Measurements from ENCODE around the gene FRMD1.
A peak's percentile ranks its signal among the peaks of the same experiment; 100 is the strongest.

The FRMD1 gene

DNA sequence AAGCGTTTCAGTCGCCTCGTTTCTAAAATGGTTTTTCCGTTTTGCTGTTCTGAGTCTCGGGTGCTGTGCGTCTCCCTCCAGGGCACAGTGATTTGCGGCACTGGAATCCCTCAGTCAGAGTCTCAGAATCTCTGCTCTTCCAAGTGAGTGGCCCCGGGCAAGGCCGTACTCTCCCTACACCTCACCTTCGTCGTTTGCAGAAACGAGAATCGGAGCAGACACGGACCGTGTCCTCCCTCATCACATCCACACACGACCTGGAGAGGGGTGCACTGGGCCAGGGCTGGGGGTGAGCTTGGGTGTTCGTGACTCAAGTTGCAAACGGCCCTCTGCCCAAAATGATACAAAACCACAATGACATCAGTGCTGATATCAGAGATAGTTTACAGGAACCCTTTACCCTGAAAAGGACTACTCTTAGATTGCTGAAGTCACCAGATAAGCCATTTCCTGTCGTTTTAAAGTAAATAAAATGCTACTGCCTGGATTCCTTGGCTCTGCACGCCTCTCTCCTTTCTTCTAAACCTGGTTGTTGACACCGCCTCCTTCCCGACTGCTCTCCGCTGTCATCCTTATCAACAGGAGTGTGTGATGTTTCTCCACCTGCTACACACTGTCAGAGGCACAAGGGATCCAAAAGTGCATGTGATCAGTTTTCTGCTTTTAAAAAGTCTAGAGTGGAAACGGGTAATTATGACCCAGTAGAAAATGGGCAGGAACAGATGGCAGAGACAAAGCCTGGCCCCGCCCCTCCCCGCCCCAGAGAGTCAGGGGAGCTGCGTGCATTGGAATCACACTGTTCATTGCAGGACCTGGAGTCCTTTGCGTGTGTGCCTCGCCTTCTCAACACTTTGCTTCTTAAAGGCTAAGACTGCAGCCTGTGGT, 43.1 kb downstream of the FRMD1 start:
- TF ChIP-seq, protein P1, sequence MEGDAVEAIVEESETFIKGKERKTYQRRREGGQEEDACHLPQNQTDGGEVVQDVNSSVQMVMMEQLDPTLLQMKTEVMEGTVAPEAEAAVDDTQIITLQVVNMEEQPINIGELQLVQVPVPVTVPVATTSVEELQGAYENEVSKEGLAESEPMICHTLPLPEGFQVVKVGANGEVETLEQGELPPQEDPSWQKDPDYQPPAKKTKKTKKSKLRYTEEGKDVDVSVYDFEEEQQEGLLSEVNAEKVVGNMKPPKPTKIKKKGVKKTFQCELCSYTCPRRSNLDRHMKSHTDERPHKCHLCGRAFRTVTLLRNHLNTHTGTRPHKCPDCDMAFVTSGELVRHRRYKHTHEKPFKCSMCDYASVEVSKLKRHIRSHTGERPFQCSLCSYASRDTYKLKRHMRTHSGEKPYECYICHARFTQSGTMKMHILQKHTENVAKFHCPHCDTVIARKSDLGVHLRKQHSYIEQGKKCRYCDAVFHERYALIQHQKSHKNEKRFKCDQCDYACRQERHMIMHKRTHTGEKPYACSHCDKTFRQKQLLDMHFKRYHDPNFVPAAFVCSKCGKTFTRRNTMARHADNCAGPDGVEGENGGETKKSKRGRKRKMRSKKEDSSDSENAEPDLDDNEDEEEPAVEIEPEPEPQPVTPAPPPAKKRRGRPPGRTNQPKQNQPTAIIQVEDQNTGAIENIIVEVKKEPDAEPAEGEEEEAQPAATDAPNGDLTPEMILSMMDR (conservative IDR thresholded peaks at IDR 0.05) = no peak
- peak overlapping the region; percentile 91 for H3K27ac ChIP-seq

DNA sequence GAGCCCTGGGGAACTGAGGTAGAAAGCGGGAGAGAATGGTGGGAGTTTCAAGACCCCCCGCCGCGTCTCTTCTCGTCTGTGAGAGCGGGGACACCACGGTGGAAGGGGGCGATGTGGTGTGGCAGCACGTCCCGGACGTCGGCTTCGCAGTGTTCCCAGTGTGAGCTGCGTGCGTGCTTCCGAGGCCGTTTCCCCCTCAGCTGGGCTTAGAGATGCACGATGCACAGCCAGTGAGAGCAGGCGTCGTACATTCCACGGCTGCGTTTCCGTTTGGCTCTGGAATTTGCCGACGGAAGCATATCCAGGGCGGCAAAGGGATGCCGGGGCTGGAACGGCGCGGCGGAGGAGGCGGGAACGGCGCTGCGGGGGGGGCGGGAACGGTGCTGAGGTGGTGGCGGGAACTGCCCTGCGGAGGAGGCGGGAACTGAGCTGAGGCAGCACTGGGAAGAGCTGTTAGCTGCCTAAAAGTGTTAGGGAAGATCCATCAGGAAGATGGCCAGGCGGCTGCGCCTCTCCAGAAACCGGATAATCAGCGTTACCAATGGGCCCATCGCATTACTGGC, 43.8 kb downstream of the FRMD1 start:
- TF ChIP-seq, protein P1 (conservative IDR thresholded peaks at IDR 0.05) = no peak
- H3K27ac ChIP-seq = peak overlapping the region; percentile 91

DNA sequence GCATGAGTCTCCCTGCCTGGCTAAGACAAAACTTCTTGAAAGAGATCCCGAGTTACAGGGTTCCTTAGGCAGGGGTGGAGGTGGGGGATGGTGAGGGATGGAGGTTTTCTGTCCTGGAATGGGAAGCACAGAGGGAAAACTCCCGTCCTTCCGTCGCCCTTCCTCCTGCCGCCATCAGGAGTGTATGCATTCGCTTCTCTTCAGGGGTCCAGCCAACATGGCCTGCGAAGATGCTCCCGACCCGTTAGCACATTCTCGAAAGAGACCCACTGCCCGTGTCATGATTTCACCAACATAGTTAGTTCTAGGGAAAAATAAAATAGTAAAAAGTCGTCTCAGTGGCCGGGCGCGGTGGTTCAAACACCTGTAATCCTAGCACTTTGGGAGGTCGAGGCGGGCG, 44.5 kb downstream of the FRMD1 start:
- peak overlapping the region; percentile 91 for H3K27ac ChIP-seq
- TF ChIP-seq, protein P1 (conservative IDR thresholded peaks at IDR 0.05) = no peak

DNA sequence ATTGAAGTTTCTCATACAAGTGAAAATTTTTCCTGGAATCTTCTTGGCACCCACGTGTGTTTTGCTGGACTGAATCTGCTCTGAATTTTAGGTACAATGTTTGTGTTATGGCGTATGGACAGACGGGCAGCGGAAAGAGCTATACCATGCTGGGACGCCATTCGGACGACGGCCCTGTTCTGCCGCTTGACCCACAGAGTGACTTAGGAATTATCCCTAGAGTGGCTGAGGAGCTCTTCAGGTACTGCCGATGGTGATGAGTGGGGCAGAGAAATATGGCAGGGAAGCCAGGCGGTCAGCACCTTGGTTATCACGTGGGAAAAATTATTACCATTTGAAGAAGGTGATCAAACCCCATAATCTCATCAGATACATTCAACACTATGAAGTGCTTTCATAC, 45.2 kb downstream of the FRMD1 start:
- TF ChIP-seq, protein P1 (conservative IDR thresholded peaks at IDR 0.05) = no peak
- no peak overlapping the region for H3K27ac ChIP-seq

DNA sequence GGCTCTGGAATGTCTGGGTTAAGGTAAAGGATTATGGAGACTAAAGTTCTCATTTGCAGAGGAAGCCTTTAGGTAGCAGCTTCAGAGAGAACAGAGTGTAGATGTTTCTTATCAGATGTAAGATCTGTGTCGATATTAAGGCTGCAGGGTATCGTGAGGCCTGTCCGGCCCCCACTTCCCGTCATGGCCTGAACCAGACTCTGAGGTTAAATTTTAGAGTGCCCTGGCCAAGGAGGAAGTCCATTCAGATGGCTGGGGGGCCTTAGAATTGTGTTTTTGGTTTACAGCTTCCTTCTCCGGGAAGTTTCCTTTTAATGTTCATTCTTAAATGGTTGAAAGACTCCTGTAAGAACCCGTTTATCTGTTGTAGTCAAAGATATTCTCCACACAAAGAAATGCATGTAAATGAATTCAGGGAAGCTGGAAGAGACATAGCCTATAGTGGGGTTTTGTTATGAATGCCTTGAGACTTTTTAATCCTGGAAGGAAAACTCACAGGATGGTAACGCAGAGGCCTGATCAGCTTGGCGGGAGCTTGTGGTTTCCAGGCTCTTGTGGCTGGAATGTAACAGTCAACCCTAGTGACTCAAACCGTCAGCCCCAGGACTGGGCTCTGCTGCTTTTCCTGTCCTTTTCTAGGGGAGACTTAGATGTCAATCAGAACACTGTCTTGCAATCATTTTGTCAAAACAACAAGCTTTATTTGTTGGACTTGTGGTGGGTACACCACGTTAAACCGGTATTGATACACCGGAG, 46.8 kb downstream of the FRMD1 start:
- no peak overlapping the region for H3K27ac ChIP-seq
- TF ChIP-seq, protein P1 (conservative IDR thresholded peaks at IDR 0.05) = no peak

DNA sequence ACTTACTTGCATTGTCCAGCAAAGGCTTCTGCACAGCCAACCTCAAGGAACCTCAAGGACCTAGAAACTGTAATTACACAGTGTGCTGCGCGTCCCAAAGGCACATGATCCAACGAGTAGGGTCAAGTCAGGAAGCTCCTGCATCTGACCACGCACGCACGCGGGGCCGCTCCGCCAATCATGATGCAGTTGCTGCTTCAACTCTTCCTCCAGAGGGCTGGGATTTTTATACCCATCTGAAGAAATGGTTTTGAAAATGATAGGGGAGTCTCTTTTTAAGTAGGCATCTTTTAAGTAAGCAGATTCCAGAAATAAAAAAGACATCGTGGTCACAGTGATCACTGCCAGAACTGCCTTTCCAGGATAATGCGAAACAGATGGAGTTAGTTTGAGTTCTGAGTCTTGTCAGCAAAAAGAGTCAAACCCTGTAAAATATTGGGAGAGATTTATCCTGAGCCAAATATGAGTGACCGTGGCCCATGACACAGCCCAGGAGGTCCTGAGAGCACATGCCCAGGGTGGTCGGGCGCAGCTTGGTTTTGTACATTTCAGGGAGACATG, 47.5 kb downstream of the FRMD1 start:
- H3K27ac ChIP-seq = no peak overlapping the region
- TF ChIP-seq, protein P1 (conservative IDR thresholded peaks at IDR 0.05) = no peak

DNA sequence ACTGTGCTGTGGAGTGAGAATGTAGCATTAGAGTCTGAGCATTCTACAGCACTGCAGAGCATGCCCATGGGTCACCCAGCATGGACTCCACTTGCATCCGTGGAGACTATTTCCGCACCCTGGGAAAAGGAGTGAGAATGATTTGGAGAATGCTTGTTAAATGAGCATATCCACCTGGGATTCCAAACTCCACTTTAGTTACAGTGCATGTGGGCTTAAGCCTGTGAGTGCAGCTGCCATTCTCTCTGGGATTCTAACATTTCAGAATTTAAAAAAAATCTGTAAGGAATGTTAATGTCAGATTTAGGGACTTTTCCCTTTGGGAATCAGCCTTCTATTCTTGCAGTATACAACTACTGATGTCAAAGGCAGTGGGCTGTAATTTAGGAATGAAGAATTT, 48.1 kb downstream of the FRMD1 start:
- peak overlapping the region; percentile 47 for H3K27ac ChIP-seq
- TF ChIP-seq, protein P1 (conservative IDR thresholded peaks at IDR 0.05) = no peak

All from VCaP (cell line).